Measurements from ENCODE around the gene SLC30A3. TPM values are rescaled to one million over a fixed set of nuclear protein-coding genes. Genes with fewer than 3 reads are reported as not detected.

SLC30A3 gene
- total and polyA plus RNA-seq, 10 of the 15 experiments (the other 5 are each of a cell fraction or from before 2014, with no cell fraction given) = 0.23 TPM; not detected in 9

GRCh38 chr2:27245116-27245515 is 17.7 kb downstream of the SLC30A3 start:
- RAD21 ChIA-PET (ENCODE audit: unreplicated experiment) = interaction anchor here (0.6 kb wide), 1 partner anchor 35 kb away, joined by 3 read pairs; no protein-coding TSS in a partner anchor
- SMC1A ChIA-PET (ENCODE audit: uncharacterized antibody, unreplicated experiment) = interaction anchor here (1.0 kb wide), 1 partner anchor 283 kb away, joined by 3 read pairs; no protein-coding TSS in a partner anchor
- in situ Hi-C loops (cut with MboI) = no loop called here
- intact Hi-C loops (cut with micrococcal nuclease; ENCODE audit: unreplicated experiment) = no loop called here
- TF ChIP-seq IRF5 (IDR thresholded peaks at IDR 0.05; ENCODE audit: borderline replicate concordance) (no peak), BHLHE40 (IDR thresholded peaks at IDR 0.05; ENCODE audit: borderline replicate concordance in 1 of 2, low read depth in 2 of 2, low read length in 1 of 2) (no peak), NFYB (IDR thresholded peaks at IDR 0.05; ENCODE audit: insufficient read depth, low read depth, low read length) (no peak), GATAD2B (conservative IDR thresholded peaks at IDR 0.05; ENCODE audit: low read depth) (no peak), ZNF24 (IDR thresholded peaks at IDR 0.05) (no peak), BCL3 (IDR thresholded peaks at IDR 0.05; ENCODE audit: borderline replicate concordance, insufficient read depth, low read depth, low read length, poor library complexity, severe bottlenecking) (no peak), MEF2A (IDR thresholded peaks at IDR 0.05; ENCODE audit: insufficient read depth, low read depth, low read length) (no peak), ZZZ3 (IDR thresholded peaks at IDR 0.05; ENCODE audit: control insufficient read depth, insufficient read length, low read depth) (no peak)
- DNase-seq (ENCODE audit: low read depth, low spot score) (no peak), FAIRE-seq (no peak), ATAC-seq (no peak)
- Histone ChIP-seq H3K4me3 (no peak overlapping the region), H3K4me1 (ENCODE audit: control insufficient read depth, insufficient read depth, low read length) (no peaks in the 10 kb centered on the region), H3K27me3 (replicated peaks in 1 of 2; ENCODE audit: control insufficient read depth in 2 of 2, insufficient read depth in 2 of 2, low read length in 1 of 2) (no peaks in the 10 kb centered on the region), H3K27ac (ENCODE audit: control insufficient read depth, insufficient read depth) (no peak overlapping the region), H2AFZ (ENCODE audit: control insufficient read depth, low read depth, low read length) (no peak overlapping the region), H3K36me3 (ENCODE audit: control insufficient read depth in 2 of 2, insufficient read depth in 2 of 2, low read length in 1 of 2) (peaks cover 24 to 38% of the 10 kb centered on the region in 2 experiments), H3K9ac (ENCODE audit: control insufficient read depth, insufficient read depth, low read length) (no peak overlapping the region), H3K9me3 (replicated peaks; ENCODE audit: control insufficient read depth, insufficient read depth, low read length) (no peaks in the 10 kb centered on the region), H3K79me2 (ENCODE audit: control insufficient read depth, insufficient read depth, low read length) (no peaks in the 10 kb centered on the region), H3K4me2 (ENCODE audit: control insufficient read depth, insufficient read depth) (no peak overlapping the region), H4K20me1 (ENCODE audit: control insufficient read depth, insufficient read depth) (no peaks in the 10 kb centered on the region)
- BruUV-seq (replicated peaks) = no TSS peak
- CTCF ChIA-PET = interaction anchor here (1.3 kb wide), 1 partner anchor 58 kb away, joined by 4 read pairs; no protein-coding TSS in a partner anchor
- WGBS (ENCODE audit: insufficient coverage, insufficient replicate concordance, low lambda C conversion rate, missing lambda C conversion rate) = 96% methylated on average over 10 of the region's 10 CpGs
- POLR2A ChIA-PET = no interaction called here

Data from GM12878 (cell line).